Loucy (cell line): Measurements from ENCODE around the gene TUT7.

Source experiments
- H2AFZ ChIP-seq: fragments of 200-600 bp; sonication (generic); 2 replicates; pipeline ENCODE4 v1.6.0; 2016; ENCODE audit warnings: antibody characterized with exemption, mild to moderate bottlenecking, low read length, moderate library complexity
- H3F3A ChIP-seq: fragments of 200-600 bp; 2 replicates; pipeline ENCODE4 v1.6.0; 2016; ENCODE audit warnings: antibody characterized with exemption, low read depth, mild to moderate bottlenecking
- H3K27me3 ChIP-seq: fragments of 200-600 bp; sonication (generic); 2 replicates; pipeline ENCODE4 v1.6.1; 2014; ENCODE audit warnings: low read length, mild to moderate bottlenecking; ENCODE audit not compliant: insufficient read depth, poor library complexity, severe bottlenecking
- H3K36me3 ChIP-seq: fragments of 200-600 bp; sonication (generic); 2 replicates; pipeline ENCODE4 v1.6.1; 2016; ENCODE audit warnings: low read length; ENCODE audit not compliant: insufficient read depth
- H3K4me1 ChIP-seq: fragments of 200-600 bp; sonication (generic); 2 replicates; pipeline ENCODE4 v1.5.1; 2014; ENCODE audit warnings: low read length, mild to moderate bottlenecking; ENCODE audit not compliant: insufficient read depth, poor library complexity, severe bottlenecking
- H3K4me2 ChIP-seq: fragments of 200-600 bp; sonication (generic); 2 replicates; pipeline ENCODE4 v1.6.0; 2014; ENCODE audit warnings: antibody characterized with exemption, low read length, low read depth, mild to moderate bottlenecking; ENCODE audit not compliant: poor library complexity, severe bottlenecking
- H3K4me3 ChIP-seq: fragments of 200-600 bp; sonication (generic); 2 replicates; pipeline ENCODE4 v1.5.1; 2014; ENCODE audit warnings: low read length, mild to moderate bottlenecking, mixed read lengths; ENCODE audit not compliant: poor library complexity, severe bottlenecking
- H3K79me2 ChIP-seq: fragments of 200-600 bp; sonication (generic); 2 replicates; pipeline ENCODE4 v1.6.1; 2014; ENCODE audit warnings: low read length; ENCODE audit not compliant: insufficient read depth
- H3K9ac ChIP-seq: fragments of 200-600 bp; sonication (generic); 2 replicates; pipeline ENCODE4 v1.6.0; 2014; ENCODE audit warnings: mild to moderate bottlenecking, low read depth, low read length, moderate library complexity; ENCODE audit not compliant: poor library complexity, severe bottlenecking
- H3K9me2 ChIP-seq: fragments of 200-600 bp; sonication (generic); replicated peaks from 2 replicates; pipeline ENCODE4 v1.6.1; 2016; ENCODE audit warnings: low read depth, low read length, mixed read lengths
- H3K9me3 ChIP-seq: fragments of 200-600 bp; sonication (generic); 2 replicates; pipeline ENCODE4 v1.6.1; 2014; ENCODE audit warnings: mild to moderate bottlenecking, antibody characterized with exemption, low read length, low read depth; ENCODE audit not compliant: insufficient read depth
- H4K20me1 ChIP-seq: fragments of 200-600 bp; sonication (generic); 2 replicates; pipeline ENCODE4 v1.6.0; 2014; ENCODE audit warnings: antibody characterized with exemption, low read length, mild to moderate bottlenecking; ENCODE audit not compliant: insufficient read depth, poor library complexity, severe bottlenecking
- EZH2phosphoT487 ChIP-seq: fragments of 200-600 bp; IDR thresholded peaks from 2 replicates; pipeline ENCODE4 v1.6.1; 2018; ENCODE audit warnings: antibody characterized with exemption, mild to moderate bottlenecking, moderate library complexity, borderline replicate concordance
- TF ChIP-seq, protein P1 (sequence below): fragments of 200-600 bp; sonication (generic); conservative IDR thresholded peaks from 2 replicates; pipeline ENCODE4 v1.5.1; 2014; ENCODE audit warnings: mild to moderate bottlenecking, antibody characterized with exemption, low read length

The TUT7 gene

GRCh38 chr9:86351880-86352279 is 2.3 kb downstream of the TUT7 start:
- TF ChIP-seq, protein P1, sequence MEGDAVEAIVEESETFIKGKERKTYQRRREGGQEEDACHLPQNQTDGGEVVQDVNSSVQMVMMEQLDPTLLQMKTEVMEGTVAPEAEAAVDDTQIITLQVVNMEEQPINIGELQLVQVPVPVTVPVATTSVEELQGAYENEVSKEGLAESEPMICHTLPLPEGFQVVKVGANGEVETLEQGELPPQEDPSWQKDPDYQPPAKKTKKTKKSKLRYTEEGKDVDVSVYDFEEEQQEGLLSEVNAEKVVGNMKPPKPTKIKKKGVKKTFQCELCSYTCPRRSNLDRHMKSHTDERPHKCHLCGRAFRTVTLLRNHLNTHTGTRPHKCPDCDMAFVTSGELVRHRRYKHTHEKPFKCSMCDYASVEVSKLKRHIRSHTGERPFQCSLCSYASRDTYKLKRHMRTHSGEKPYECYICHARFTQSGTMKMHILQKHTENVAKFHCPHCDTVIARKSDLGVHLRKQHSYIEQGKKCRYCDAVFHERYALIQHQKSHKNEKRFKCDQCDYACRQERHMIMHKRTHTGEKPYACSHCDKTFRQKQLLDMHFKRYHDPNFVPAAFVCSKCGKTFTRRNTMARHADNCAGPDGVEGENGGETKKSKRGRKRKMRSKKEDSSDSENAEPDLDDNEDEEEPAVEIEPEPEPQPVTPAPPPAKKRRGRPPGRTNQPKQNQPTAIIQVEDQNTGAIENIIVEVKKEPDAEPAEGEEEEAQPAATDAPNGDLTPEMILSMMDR, result no peak
- no peak for TF ChIP-seq EZH2phosphoT487
- H2AFZ ChIP-seq, result no peak overlapping the region
- peak overlapping the region; percentile 88 for H3K9ac ChIP-seq
- H3K4me2 ChIP-seq, result peak overlapping the region; percentile 82
- H3K9me3 ChIP-seq, result no peaks in the 10 kb centered on the region
- H3F3A ChIP-seq, result no peaks in the 10 kb centered on the region; the same call in 1 of the 2 replicates
- peaks cover 57% of the 10 kb centered on the region for H3K4me1 ChIP-seq
- peaks cover 54% of the 10 kb centered on the region for H4K20me1 ChIP-seq
- H3K27me3 ChIP-seq, result no peaks in the 10 kb centered on the region
- peaks cover 61% of the 10 kb centered on the region for H3K79me2 ChIP-seq
- no peaks in the 10 kb centered on the region for H3K36me3 ChIP-seq
- H3K9me2 ChIP-seq, result no peaks in the 10 kb centered on the region
- H3K4me3 ChIP-seq, result peak overlapping the region; percentile 100

- Histone ChIP-seq H3K79me2 (peaks cover 64% of the 10 kb centered on the region), H3K9me3 (no peaks in the 10 kb centered on the region), H3K9ac (peak overlapping the region; percentile 36), H4K20me1 (peaks cover 61% of the 10 kb centered on the region), H3K4me2 (peak overlapping the region; percentile 82), H3K27me3 (no peaks in the 10 kb centered on the region), H3K4me3 (peak overlapping the region; percentile 100), H3K4me1 (peaks cover 66% of the 10 kb centered on the region), H3K9me2 (no peaks in the 10 kb centered on the region), H2AFZ (no peak overlapping the region), H3F3A (no peaks in the 10 kb centered on the region; the same call in 1 of the 2 replicates), H3K36me3 (peaks cover 5% of the 10 kb centered on the region; the same call in 1 of the 2 replicates)
- no peak for TF ChIP-seq EZH2phosphoT487
- TF ChIP-seq, protein P1, result no peak
These were observed 4.0 kb downstream of the TUT7 start for GRCh38 chr9:86350006-86350760.

- Histone ChIP-seq H3K36me3 (peaks cover 14% of the 10 kb centered on the region; the same call in 1 of the 2 replicates), H3K27me3 (no peaks in the 10 kb centered on the region), H3K9ac (peak overlapping the region; percentile 36), H3K4me2 (peak overlapping the region; percentile 82), H3K4me3 (peak overlapping the region; percentile 100), H3K79me2 (peaks cover 64% of the 10 kb centered on the region), H4K20me1 (peaks cover 61% of the 10 kb centered on the region), H3K9me2 (no peaks in the 10 kb centered on the region), H3K9me3 (no peaks in the 10 kb centered on the region), H2AFZ (no peak overlapping the region), H3K4me1 (peaks cover 60% of the 10 kb centered on the region), H3F3A (no peaks in the 10 kb centered on the region; the same call in 1 of the 2 replicates)
- TF ChIP-seq EZH2phosphoT487, result no peak
- TF ChIP-seq, protein P1, result no peak
These were observed 4.9 kb downstream of the TUT7 start for GRCh38 chr9:86349271-86349670.
